CD4-positive, alpha-beta T cell treated with Interferon gamma for 1 hour (primary cell): ENCODE results near the gene PYDC1.
"Not testable (repeated sequence)": the region's sequence is repeated elsewhere in the genome, so short reads cannot be mapped to it uniquely, and the experiment has no call there.

Experiments
- DNase-seq: peaks from one replicate; pipeline ENCODE4 v3.0.0-alpha.2; 2020

The PYDC1 gene

GRCh38 chr16:31216422-31217135, at the start of gene PYDC1:
TSS of gene PYDC1 (minus strand) at chr16:31217135. CDS start at chr16:31217028, 107 bp downstream.
- peak; percentile 6 for DNase-seq

GRCh38 chr16:31265329-31266245, 48.7 kb upstream of the PYDC1 start:
- DNase-seq = peak; percentile 74

DNA sequence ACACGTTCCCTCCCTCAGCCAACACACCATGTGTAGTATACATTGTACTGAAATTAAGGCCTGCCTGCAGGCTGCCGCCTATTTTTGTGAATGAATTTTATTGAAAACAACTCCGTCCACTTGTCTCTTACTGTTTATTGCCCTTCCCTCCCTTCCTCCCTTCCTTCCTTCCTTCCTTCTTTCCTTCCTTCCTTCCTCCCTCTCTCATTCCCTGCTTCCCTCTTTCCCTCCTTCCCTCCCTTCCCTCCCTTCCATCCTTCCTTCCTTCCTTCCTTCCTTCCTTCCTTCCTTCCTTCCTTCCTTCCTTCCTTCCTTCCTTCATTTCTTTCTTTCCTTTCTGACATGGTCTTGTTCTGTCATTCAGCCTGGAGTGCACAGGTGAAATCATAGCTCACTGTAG, 45.1 kb upstream of the PYDC1 start:
- DNase-seq = no peak

DNA sequence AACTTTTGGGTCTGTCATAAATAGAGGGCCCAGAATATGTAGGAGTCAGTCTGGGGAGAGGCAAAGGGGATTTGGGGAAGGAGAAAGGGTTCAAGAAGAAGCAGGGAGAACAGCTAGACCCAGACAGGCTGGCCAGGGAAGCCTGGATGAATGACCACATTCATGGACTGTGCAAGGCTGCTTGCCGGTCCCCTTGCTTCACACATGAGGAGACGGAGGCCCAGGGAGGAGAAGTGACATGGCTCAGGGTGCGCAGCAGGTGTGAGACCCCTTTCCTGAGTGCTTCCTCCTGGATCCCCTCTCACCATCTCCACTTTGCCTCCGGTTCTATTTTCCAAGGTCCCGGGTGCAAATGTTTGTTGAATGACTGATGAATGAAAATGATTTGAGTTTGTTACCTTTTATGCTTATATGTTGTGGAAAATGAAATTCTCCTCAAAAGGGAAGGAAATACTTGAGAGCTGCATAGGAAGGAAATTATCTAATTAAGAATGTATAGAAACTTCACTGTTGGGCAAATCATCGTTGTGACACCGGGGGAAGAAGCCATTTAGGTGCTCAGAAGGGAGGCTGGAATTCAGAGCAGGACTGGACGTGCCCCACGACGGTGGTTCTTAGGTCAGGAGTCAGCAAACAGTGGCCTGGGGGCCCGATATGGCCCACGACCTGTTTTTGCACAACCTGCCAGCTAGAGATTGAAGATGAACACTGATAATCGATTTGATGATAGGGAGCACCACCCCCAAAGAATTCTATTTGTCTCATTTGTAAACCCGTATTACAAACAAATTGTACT, 43.4 kb upstream of the PYDC1 start:
- DNase-seq = no peak

DNA sequence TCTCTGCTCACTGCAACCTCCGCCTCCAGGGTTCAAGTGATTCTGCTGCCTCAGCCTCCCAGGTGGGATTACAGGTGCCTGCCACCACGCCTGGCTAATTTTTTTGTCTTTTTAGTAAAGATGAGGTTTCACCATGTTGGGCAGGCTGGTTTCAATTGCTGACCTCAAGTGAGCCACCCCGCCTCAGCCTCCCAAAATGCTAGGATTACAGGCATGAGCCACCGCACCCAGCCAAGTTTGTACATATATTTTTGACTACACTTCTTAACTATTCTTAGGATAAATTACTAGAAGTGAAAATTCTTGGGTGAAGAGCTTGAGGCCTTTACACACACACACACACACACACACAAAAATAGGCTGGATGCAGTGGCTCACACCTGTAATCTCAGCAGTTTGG, 41.4 kb upstream of the PYDC1 start:
- DNase-seq = no peak

DNA sequence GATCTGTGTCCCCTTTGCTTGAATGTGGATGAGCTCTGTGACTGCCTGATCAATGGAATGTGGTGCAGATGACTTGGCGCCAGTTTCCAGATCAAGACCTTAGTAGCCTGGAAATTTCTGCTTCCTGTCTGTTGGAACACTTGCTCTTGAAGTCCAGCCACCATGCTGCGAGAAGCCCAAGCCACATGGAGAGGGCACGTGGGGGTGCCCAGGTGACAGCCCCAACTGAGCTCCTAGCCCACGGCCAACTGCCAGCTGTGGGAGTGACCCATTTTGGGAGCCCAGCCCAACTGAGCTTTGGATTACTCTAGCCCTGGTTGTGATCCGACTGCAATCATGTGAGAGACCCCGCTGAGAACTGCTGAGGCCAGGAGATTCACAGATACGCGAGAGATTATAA, 39.5 kb upstream of the PYDC1 start:
- DNase-seq = no peak

DNA sequence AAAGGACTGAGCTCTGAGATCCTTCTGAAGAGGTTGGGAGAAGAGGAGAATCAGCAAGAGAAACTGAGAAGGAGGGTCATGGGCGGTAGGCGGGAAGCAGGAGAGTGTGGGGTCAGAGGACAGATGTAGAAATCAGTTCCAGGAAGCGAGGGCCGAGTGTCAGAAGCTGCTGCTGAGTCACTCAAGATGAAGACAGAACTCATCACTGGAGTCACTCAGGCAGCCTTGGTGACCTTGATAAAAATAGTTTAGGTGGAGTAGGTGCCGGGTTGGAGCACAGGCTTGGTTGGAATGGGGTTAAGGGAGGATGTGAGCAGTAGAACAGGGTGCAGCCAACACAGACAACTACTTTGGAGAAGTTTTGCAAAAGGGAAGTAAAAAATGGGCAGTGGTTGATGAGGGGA, 36.7 kb upstream of the PYDC1 start:
- peak; percentile 74 for DNase-seq

GRCh38 chr16:31251435-31251834, 34.5 kb upstream of the PYDC1 start:
- no peak for DNase-seq

- no peak for DNase-seq
Observed at GRCh38 chr16:31250782-31251384, 33.9 kb upstream of the PYDC1 start.

- no peak for DNase-seq
Observed at GRCh38 chr16:31248344-31248743, 31.4 kb upstream of the PYDC1 start.

DNA sequence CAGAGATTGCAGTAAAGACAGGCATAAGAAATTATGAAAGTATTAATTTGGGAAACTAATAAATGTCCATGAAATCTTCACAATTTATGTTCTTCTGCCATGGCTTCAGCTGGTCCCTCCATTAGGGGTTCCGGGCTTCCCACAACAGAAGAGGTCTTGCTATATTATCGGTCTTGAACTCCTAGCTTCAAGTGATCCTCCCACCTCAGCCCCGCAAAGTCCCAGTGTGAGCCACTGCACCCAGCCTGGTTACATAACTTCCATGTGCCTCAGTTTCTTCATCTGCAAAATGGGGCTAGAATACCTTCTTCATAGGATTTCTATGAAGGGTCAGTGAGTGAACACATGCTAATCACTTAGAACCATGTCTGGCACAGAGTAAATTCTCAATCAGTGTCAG, 29.4 kb upstream of the PYDC1 start:
- no peak for DNase-seq

- DNase-seq = not testable (repeated sequence)
Observed at GRCh38 chr16:31245598-31245997, 28.7 kb upstream of the PYDC1 start.

- DNase-seq = peak; percentile 7
Observed at GRCh38 chr16:31243734-31244670, 27.1 kb upstream of the PYDC1 start.

GRCh38 chr16:31242206-31242605, 25.3 kb upstream of the PYDC1 start:
- no peak for DNase-seq

DNA sequence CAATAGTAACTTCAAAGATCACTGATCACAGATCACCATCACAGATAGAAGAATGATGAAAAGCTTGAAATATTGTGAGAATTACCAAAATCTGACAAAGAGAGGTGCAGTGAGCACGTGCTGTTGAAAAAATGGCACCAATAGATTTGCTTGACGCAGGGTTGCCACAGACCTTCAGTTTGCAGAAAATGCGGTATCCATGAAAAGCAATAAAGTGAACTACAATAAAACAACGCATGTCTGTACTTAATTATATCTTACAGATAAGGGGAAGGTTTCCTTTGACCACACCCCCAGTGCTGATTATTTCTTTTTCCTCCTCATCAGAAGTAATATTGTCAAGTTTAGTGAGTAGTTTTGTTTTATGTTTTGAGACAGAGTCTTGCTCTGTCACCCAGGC, 21.1 kb upstream of the PYDC1 start:
- no peak for DNase-seq

DNA sequence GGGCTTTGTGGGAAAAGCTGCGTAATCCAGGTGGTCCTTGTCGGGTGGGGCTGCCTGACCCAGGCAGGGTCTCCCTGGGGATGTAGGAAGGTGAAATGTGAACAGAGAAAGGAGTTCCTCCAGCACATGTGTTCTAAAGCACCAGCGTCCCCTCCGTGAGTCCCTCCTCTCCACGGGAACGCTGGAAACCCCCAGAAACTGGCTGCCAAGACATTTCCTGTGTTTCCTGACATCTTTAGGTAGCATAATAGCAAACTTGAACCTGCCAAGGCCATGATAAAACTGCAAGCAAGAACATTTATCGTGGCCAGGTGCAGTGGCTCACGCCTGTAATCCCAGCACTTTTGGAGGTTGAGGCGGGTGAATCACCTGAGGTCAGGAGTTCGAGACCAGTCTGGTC, 12.6 kb upstream of the PYDC1 start:
- no peak for DNase-seq

GRCh38 chr16:31228206-31228605, 11.3 kb upstream of the PYDC1 start:
- DNase-seq = no peak

DNA sequence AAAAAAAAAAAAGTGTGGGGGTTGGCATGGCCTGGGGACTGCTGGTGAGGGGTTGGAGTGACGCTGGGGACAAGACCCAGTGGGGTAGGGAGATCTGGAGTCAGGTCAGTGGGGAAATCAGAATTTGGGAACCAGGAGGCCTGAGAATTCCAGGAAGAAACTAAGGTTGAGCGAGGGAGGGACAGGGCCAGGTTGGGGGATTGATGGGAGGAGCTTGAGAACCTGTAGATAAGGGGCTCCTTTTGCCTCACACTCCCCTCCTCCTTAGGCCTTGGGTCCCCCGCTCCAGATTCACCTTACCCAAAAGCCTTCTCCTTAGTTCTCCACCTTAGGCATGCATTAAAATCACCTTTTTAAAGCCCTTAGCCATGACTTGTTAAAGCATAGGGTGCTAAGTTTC, 8.3 kb upstream of the PYDC1 start:
- DNase-seq = no peak

GRCh38 chr16:31224092-31224955, 7.4 kb upstream of the PYDC1 start:
- no peak for DNase-seq

- no peak for DNase-seq
Observed at GRCh38 chr16:31223044-31223443, 6.1 kb upstream of the PYDC1 start.
